Hepatocyte (in vitro differentiated cells): Measurements from ENCODE around the gene TNS4. TPM values are rescaled to one million over a fixed set of nuclear protein-coding genes. Genes with fewer than 3 reads are reported as not detected.

Source experiments
- DNase-seq: peaks from one replicate; pipeline ENCODE4 v3.0.0-alpha.2; 2016; ENCODE audit warnings: low spot score
- H2AFZ ChIP-seq: fragments of 200-600 bp; sonication (generic); 2 replicates; pipeline ENCODE4 v1.6.0; 2016; ENCODE audit warnings: antibody characterized with exemption, mild to moderate bottlenecking
- H3K27ac ChIP-seq: fragments of 200-600 bp; sonication (generic); 2 replicates; pipeline ENCODE4 v1.5.1; 2016; ENCODE audit warnings: mild to moderate bottlenecking
- H3K27me3 ChIP-seq: fragments of 200-600 bp; sonication (generic); 2 replicates; pipeline ENCODE4 v1.6.1; 2016
- H3K36me3 ChIP-seq: fragments of 200-600 bp; sonication (generic); replicated peaks from 2 replicates; pipeline ENCODE4 v1.5.1; 2016; ENCODE audit warnings: low read depth; ENCODE audit not compliant: insufficient read depth
- H3K4me1 ChIP-seq: fragments of 200-600 bp; sonication (generic); 2 replicates; pipeline ENCODE4 v1.5.1; 2016; ENCODE audit warnings: mild to moderate bottlenecking, moderate library complexity; ENCODE audit not compliant: insufficient read depth
- H3K4me2 ChIP-seq: fragments of 200-600 bp; sonication (generic); 2 replicates; pipeline ENCODE4 v1.6.0; 2016
- H3K4me3 ChIP-seq: fragments of 200-600 bp; sonication (generic); 2 replicates; pipeline ENCODE4 v1.5.1; 2016; ENCODE audit warnings: mild to moderate bottlenecking
- H3K79me2 ChIP-seq: fragments of 200-600 bp; sonication (generic); 2 replicates; pipeline ENCODE4 v1.6.0; 2017; ENCODE audit warnings: mild to moderate bottlenecking
- H3K9me2 ChIP-seq: fragments of 200-600 bp; sonication (generic); replicated peaks from 2 replicates; pipeline ENCODE4 v1.6.0; 2017; ENCODE audit warnings: mild to moderate bottlenecking; ENCODE audit not compliant: insufficient read depth
- H3K9me3 ChIP-seq: fragments of 200-600 bp; sonication (generic); 2 replicates; pipeline ENCODE4 v1.5.1; 2016; ENCODE audit warnings: low read depth, mild to moderate bottlenecking
- H4K20me1 ChIP-seq: fragments of 200-600 bp; sonication (generic); 2 replicates; pipeline ENCODE4 v1.6.0; 2016; ENCODE audit warnings: mild to moderate bottlenecking; ENCODE audit not compliant: insufficient read depth, poor library complexity, severe bottlenecking
- CTCF ChIP-seq: fragments of 200-600 bp; sonication (generic); IDR thresholded peaks from 2 replicates; pipeline ENCODE4 v1.5.1; 2016; ENCODE audit warnings: antibody characterized with exemption, mild to moderate bottlenecking; ENCODE audit not compliant: poor library complexity
- EZH2 ChIP-seq: fragments of 200-600 bp; sonication (generic); IDR thresholded peaks from 2 replicates; pipeline ENCODE4 v1.6.1; 2016; ENCODE audit warnings: antibody characterized with exemption, mild to moderate bottlenecking, borderline replicate concordance
- EZH2phosphoT487 ChIP-seq: fragments of 200-600 bp; sonication (generic); IDR thresholded peaks from one replicate; pipeline ENCODE4 v1.6.1; 2018; ENCODE audit warnings: antibody characterized with exemption, mild to moderate bottlenecking, low read depth, moderate library complexity; ENCODE audit not compliant: unreplicated experiment, severe bottlenecking
- WGBS: methylation state at CpG from one replicate; pipeline ENCODE4 v1.1.6; 2016; ENCODE audit warnings: low lambda C conversion rate; ENCODE audit errors: missing lambda C conversion rate; 5-methylcytosine and 5-hydroxymethylcytosine counted together
- polyA plus RNA-seq: library from polyadenylated mRNA; unstranded; fragments of >200 nt; fragmentation: Nextera tagmentation; extraction: Ambion mirVana; gene quantifications from 2 replicates; pipeline ENCODE4 v1.2.1, GENCODE V29; 2016
- total RNA-seq: library from RNA; depleted of rRNA; stranded (reverse); fragments of >200 nt; gene quantifications from 2 replicates; pipeline ENCODE4 v1.2.3, GENCODE V29; 2014

The TNS4 gene
- total and polyA plus RNA-seq, 2 experiments from 2014 or later: 0.07 TPM; not detected in 1

DNA sequence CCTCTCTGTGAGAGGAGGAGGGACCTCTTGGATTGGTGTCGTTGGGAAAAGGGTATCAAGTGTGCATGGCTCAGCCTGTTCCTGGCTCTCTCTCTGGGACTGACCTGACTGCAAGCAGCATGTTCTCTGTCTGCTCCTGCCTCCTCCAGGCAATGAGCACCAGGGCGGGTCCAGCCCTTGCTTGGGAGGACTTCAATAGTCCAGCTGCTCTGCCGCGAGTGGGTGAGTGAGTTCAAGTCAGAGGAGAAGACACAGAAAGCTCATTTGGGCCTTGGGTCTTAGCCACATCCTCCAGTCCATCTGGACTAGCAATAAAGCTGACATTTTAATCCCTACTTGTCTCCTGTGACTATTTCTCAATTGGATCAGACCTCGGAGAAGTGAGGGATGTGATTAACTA lies 25.2 kb upstream of the TNS4 start:
- Histone ChIP-seq H4K20me1 (no peaks in the 10 kb centered on the region), H3K79me2 (no peaks in the 10 kb centered on the region), H3K27ac (no peak overlapping the region), H3K36me3 (no peaks in the 10 kb centered on the region), H3K27me3 (no peaks in the 10 kb centered on the region), H3K4me3 (no peak overlapping the region), H2AFZ (no peak overlapping the region), H3K9me2 (no peaks in the 10 kb centered on the region), H3K9me3 (no peaks in the 10 kb centered on the region), H3K4me2 (no peak overlapping the region), H3K4me1 (no peaks in the 10 kb centered on the region)
- 74% methylated on average over 5 of the region's 5 CpGs for WGBS
- TF ChIP-seq EZH2 (no peak), EZH2phosphoT487 (no peak), CTCF (no peak)
- DNase-seq: no peak

- no peaks in the 10 kb centered on the region for H3K9me2 ChIP-seq
- no peak overlapping the region for H3K4me3 ChIP-seq
- TF ChIP-seq EZH2phosphoT487 (no peak), EZH2 (no peak), CTCF (no peak)
- H3K4me1 ChIP-seq: no peaks in the 10 kb centered on the region
- no peaks in the 10 kb centered on the region for H4K20me1 ChIP-seq
- 100% methylated on average over 1 of the region's 1 CpG for WGBS
- no peaks in the 10 kb centered on the region for H3K36me3 ChIP-seq
- DNase-seq: no peak
- H3K4me2 ChIP-seq: no peak overlapping the region
- no peak overlapping the region for H3K27ac ChIP-seq
- H3K9me3 ChIP-seq: no peaks in the 10 kb centered on the region
- H3K79me2 ChIP-seq: no peaks in the 10 kb centered on the region
- no peak overlapping the region for H2AFZ ChIP-seq
- H3K27me3 ChIP-seq: no peaks in the 10 kb centered on the region
Measured at GRCh38 chr17:40525294-40525693, 23.9 kb upstream of the TNS4 start.

DNA sequence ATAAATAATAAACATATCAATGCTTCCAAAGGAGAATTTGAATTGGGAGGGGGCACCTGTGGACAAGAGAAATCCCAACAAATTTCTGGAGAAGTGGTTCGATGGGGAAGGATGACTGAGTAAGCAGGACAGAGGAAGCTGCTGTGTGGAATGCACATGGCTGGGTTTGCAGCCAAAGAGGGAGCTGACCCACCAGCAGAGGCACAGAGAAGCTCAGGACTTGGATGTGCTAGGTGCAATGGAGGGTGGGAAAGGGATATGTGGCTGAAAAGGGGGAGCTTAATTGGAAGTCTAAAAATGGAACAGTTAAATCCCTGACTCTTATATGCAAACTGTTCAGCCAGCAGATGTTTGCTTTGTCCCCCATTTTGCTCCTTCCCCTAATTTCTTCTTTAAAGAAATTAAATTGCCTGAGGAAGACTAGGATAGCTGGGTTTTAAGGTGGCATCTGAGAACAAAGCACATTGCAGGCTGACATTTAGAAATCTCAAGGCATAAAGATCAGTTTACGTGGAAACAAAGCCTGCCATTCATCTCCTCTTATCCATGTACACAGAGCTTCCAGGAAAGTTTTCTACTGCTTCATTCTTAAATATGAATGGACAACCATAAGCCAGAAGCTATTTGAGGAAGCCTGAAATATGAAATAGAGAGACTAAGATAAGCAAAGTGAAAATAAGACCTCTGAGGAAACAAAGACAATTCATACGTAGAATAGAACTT lies 23.0 kb upstream of the TNS4 start:
- H3K79me2 ChIP-seq: no peaks in the 10 kb centered on the region
- 82% methylated on average over 3 of the region's 3 CpGs for WGBS
- H3K4me2 ChIP-seq: no peak overlapping the region

More for the DNA sequence above, 23.0 kb upstream of the TNS4 start:
- TF ChIP-seq EZH2 (no peak), CTCF (no peak), EZH2phosphoT487 (no peak)
- Histone ChIP-seq H3K27me3 (no peaks in the 10 kb centered on the region), H3K4me1 (no peaks in the 10 kb centered on the region), H3K36me3 (no peaks in the 10 kb centered on the region), H3K27ac (no peak overlapping the region), H3K4me3 (no peak overlapping the region), H2AFZ (no peak overlapping the region), H3K9me3 (no peaks in the 10 kb centered on the region), H3K9me2 (no peaks in the 10 kb centered on the region), H4K20me1 (no peaks in the 10 kb centered on the region)
- no peak for DNase-seq
